Fibroblast of mammary gland (primary cell): ENCODE results near the gene STK24.
"Not testable (repeated sequence)": the region's sequence is repeated elsewhere in the genome, so short reads cannot be mapped to it uniquely, and the experiment has no call there.

Experiments used
- DNase-seq: peaks from one replicate; pipeline ENCODE4 v3.0.0-alpha.2; 2010; ENCODE audit warnings: low read depth
- H3K4me3 ChIP-seq: 2 replicates; pipeline ENCODE4 v1.5.1; 2011; ENCODE audit warnings: low read depth, mild to moderate bottlenecking, low read length, moderate library complexity; ENCODE audit not compliant: control insufficient read depth
- TF ChIP-seq, protein P1 (sequence below): conservative IDR thresholded peaks from 2 replicates; pipeline ENCODE4 v1.5.1; 2011; ENCODE audit warnings: low read depth, low read length, inconsistent platforms; ENCODE audit not compliant: control insufficient read depth, insufficient read depth

The STK24 gene

GRCh38 chr13:98576963-98577835 lies at the start of gene STK24:
Gene STK24 (minus strand): TSS chr13:98577107. CDS start chr13:98576786, 321 bp downstream.
- peak within 1 kb of the TSS; percentile 81 for H3K4me3 ChIP-seq
- DNase-seq = peak; percentile 74
- TF ChIP-seq, protein P1, sequence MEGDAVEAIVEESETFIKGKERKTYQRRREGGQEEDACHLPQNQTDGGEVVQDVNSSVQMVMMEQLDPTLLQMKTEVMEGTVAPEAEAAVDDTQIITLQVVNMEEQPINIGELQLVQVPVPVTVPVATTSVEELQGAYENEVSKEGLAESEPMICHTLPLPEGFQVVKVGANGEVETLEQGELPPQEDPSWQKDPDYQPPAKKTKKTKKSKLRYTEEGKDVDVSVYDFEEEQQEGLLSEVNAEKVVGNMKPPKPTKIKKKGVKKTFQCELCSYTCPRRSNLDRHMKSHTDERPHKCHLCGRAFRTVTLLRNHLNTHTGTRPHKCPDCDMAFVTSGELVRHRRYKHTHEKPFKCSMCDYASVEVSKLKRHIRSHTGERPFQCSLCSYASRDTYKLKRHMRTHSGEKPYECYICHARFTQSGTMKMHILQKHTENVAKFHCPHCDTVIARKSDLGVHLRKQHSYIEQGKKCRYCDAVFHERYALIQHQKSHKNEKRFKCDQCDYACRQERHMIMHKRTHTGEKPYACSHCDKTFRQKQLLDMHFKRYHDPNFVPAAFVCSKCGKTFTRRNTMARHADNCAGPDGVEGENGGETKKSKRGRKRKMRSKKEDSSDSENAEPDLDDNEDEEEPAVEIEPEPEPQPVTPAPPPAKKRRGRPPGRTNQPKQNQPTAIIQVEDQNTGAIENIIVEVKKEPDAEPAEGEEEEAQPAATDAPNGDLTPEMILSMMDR = no peak

DNA sequence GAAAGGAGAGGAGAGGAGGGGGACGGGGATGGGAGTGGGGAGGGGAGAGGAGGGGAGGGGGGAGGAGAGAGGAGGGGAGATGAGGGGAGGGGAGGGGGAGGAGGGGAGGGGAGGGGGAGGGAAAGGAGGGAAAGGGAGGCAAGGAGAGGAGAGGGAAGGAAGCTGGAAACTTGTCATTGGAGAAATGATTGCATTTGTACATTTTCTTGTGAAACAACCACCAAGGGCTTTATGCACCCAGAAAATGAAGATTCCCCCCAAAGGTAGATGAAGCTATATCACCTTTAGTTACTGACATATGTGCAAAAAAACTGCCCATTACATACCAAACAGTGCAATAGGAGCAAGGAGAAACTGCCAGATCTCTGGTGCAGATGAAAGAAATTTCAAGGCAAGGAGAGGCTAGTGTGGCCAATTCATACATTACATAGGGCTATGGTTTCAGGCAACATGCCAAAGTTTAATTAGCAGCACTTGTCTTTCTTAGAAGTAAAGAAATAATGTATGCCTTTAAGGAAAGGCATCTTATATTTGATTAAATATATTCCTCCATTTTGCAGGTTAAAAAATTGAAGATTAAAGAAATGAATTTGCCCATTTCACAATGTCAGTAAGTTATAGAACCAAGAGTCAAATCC lies 49.5 kb upstream of the STK24 start:
- TF ChIP-seq, protein P1 = no peak
- no peak overlapping the region for H3K4me3 ChIP-seq
- DNase-seq = peak; percentile 26

GRCh38 chr13:98624589-98624988 lies 47.7 kb upstream of the STK24 start:
- DNase-seq, H3K4me3 ChIP-seq: not testable (repeated sequence)

DNA sequence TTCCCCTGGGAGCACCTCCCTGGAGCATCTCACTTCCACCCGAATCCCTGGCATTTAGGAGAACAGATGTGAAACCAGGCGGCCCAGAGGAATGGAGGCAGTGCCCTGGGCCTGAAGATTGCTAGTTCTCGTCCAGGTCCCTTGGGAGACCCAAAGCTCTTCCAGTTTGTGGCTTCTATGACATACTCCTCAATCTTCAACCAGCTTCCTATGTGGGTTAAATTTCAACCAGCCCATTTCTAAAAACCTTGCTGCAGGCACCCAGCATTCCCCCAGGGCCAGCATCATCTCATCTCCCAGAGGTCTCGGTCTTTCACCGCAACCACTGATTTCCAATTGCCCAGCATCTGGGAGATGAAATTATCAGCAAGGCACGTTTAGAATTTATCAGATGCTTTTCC lies 46.0 kb upstream of the STK24 start:
- H3K4me3 ChIP-seq = no peak overlapping the region
- TF ChIP-seq, protein P1 = no peak
- no peak for DNase-seq

GRCh38 chr13:98619556-98619955 lies 42.6 kb upstream of the STK24 start:
- DNase-seq = no peak
- no peak overlapping the region for H3K4me3 ChIP-seq
- TF ChIP-seq, protein P1 = no peak

GRCh38 chr13:98615595-98615994 lies 38.7 kb upstream of the STK24 start:
- not testable (repeated sequence) for H3K4me3 ChIP-seq, DNase-seq

DNA sequence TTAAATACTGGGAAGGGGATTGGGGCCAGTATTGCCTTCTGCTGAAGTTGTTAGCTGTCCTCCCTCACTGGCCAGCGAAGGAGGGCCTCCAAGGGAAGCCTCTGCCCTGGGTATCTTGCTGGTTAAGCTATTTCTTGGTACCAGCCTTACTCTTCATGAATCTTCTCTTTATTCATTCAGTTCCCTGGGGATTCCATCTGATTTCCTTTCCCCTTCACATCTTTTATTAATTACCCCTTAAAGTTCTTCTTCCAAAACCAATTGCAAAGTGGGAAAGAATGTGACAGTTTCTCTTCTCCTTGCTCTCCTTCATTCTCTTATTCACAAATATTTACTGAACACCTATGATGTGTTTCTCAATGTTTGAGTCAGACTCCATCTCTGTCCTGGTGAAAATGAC lies 36.7 kb upstream of the STK24 start:
- DNase-seq = peak; percentile 11
- TF ChIP-seq, protein P1 = no peak
- no peak overlapping the region for H3K4me3 ChIP-seq

DNA sequence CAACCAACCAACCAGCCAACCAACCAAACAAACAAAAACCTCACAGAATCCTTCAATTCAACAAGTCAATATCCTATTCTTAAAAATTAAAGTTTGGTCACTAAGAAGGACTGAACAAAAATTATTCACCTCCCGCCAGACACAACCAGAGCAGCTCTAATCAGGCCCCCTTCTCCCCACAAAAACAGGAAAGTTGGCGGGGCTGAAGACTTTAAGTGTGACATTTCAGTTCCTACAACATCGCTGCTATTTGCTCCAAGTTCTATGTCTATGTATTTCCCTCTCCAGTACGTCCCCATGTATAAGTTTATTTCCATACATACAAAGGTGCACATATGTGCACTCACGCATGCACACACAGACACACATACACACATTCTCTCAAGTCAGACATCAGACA lies 32.8 kb upstream of the STK24 start:
- H3K4me3 ChIP-seq = no peak overlapping the region
- TF ChIP-seq, protein P1 = no peak
- DNase-seq = no peak
